ENCODE measurements around the gene MGST3.
"Not testable (repeated sequence)": the region's sequence is repeated elsewhere in the genome, so short reads cannot be mapped to it uniquely, and the experiment has no call there.

The MGST3 gene

GRCh38 chr1:165701922-165702321, 70.9 kb downstream of the MGST3 start:
- not testable (repeated sequence) for DNase-seq

GRCh38 chr1:165703648-165704047, 72.6 kb downstream of the MGST3 start:
- DNase-seq: no peak

Data from DMS153 (cell line).